Gastrocnemius medialis (tissue), 4 donors: ENCODE data around the gene ITPRIP.

Experiments used
- CTCF ChIP-seq, 5 experiments: fragments of 450-650 bp in 3 of 5; fragments of 200-600 bp in 2 of 5; sonication (generic) in 2 of 5; IDR thresholded peaks in 4 of 5; conservative IDR thresholded peaks in 1 of 5; 1 replicate in 4 of 5; 2 replicates in 1 of 5; pipeline ENCODE4 v1.5.1; 2016 to 2019; ENCODE audit warnings: antibody characterized with exemption in 5 of 5, mild to moderate bottlenecking in 3 of 5, moderate library complexity in 3 of 5
- POLR2A ChIP-seq, 2 donors: fragments of 450-650 bp; IDR thresholded peaks; one replicate each; pipeline ENCODE4 v1.6.1; 2017; ENCODE audit warnings: antibody characterized with exemption in 2 of 2, mild to moderate bottlenecking in 2 of 2, moderate library complexity in 2 of 2

- TF ChIP-seq CTCF (IDR thresholded peaks at IDR 0.05 in 4 of 5, conservative IDR thresholded peaks at IDR 0.05 in 1 of 5), result peak; percentile 71 to 88 (median 81)
- TF ChIP-seq POLR2A (IDR thresholded peaks at IDR 0.05), result no peak
These were observed 15.2 kb upstream of the ITPRIP start, which contains the start of gene CFAP58 for GRCh38 chr10:104353325-104354048.
